H9 (cell line): ENCODE measurements around the gene MED22. TPM values are rescaled to one million over a fixed set of nuclear protein-coding genes. Genes with fewer than 3 reads are reported as not detected.

ENCODE experiments used
- DNase-seq: peaks from one replicate; pipeline ENCODE4 v3.0.0-alpha.2; 2017
- H2AFZ ChIP-seq: one replicate; pipeline ENCODE4 v1.6.1; 2013; ENCODE audit warnings: mild to moderate bottlenecking, low read length, control low read depth, moderate library complexity
- H2AK5ac ChIP-seq: 2 replicates; pipeline ENCODE4 v1.6.1; 2013; ENCODE audit warnings: low read length, control low read depth, mixed read lengths; ENCODE audit not compliant: insufficient read length
- H2BK120ac ChIP-seq: one replicate; pipeline ENCODE4 v1.6.1; 2013; ENCODE audit warnings: low read depth, mild to moderate bottlenecking, low read length, control low read depth, inconsistent platforms; ENCODE audit not compliant: poor library complexity, severe bottlenecking
- H2BK12ac ChIP-seq: 2 replicates; pipeline ENCODE4 v1.6.1; 2013; ENCODE audit warnings: low read length, control low read depth, mixed read lengths, low read depth; ENCODE audit not compliant: insufficient read length
- H2BK15ac ChIP-seq: 2 replicates; pipeline ENCODE4 v1.6.1; 2013; ENCODE audit warnings: low read depth, low read length, control low read depth
- H2BK20ac ChIP-seq: one replicate; pipeline ENCODE4 v1.6.1; 2013; ENCODE audit warnings: low read depth, mild to moderate bottlenecking, low read length, control low read depth, inconsistent platforms; ENCODE audit not compliant: poor library complexity, severe bottlenecking
- H2BK5ac ChIP-seq: 2 replicates; pipeline ENCODE4 v1.6.1; 2013; ENCODE audit warnings: low read length, control low read depth, mixed read lengths; ENCODE audit not compliant: insufficient read length
- H3K14ac ChIP-seq: 2 replicates; pipeline ENCODE4 v1.6.1; 2013; ENCODE audit warnings: low read length, control low read depth; ENCODE audit not compliant: insufficient read depth
- H3K18ac ChIP-seq: 2 replicates; pipeline ENCODE4 v1.6.1; 2013; ENCODE audit warnings: low read depth, mild to moderate bottlenecking, mixed read lengths, low read length, control low read depth; ENCODE audit not compliant: insufficient read length
- H3K23ac ChIP-seq: 2 replicates; pipeline ENCODE4 v1.6.1; 2013; ENCODE audit warnings: low read length, control low read depth, mixed read lengths, low read depth; ENCODE audit not compliant: insufficient read length
- H3K23me2 ChIP-seq: 2 replicates; pipeline ENCODE4 v1.6.1; 2013; ENCODE audit warnings: low read depth, mild to moderate bottlenecking, mixed read lengths, low read length, control low read depth; ENCODE audit not compliant: insufficient read length, poor library complexity, severe bottlenecking
- H3K27ac ChIP-seq: 2 replicates; pipeline ENCODE4 v1.5.1; 2013; ENCODE audit warnings: low read length, control low read depth, mixed read lengths, low read depth; ENCODE audit not compliant: insufficient read length
- H3K27me3 ChIP-seq: 2 replicates; pipeline ENCODE4 v1.6.1; 2013; ENCODE audit warnings: low read length, control low read depth, inconsistent platforms; ENCODE audit not compliant: insufficient read depth
- H3K4ac ChIP-seq: 2 replicates; pipeline ENCODE4 v1.6.1; 2013; ENCODE audit warnings: low read depth, mild to moderate bottlenecking, control low read depth, inconsistent platforms, low read length, moderate library complexity
- H3K4me1 ChIP-seq: 2 replicates; pipeline ENCODE4 v1.6.1; 2013; ENCODE audit warnings: low read length, control low read depth, inconsistent platforms; ENCODE audit not compliant: insufficient read depth
- H3K4me2 ChIP-seq: 2 replicates; pipeline ENCODE4 v1.6.1; 2013; ENCODE audit warnings: low read length, control low read depth, mixed read lengths; ENCODE audit not compliant: insufficient read length, insufficient read depth
- H3K56ac ChIP-seq: 2 replicates; pipeline ENCODE4 v1.6.1; 2013; ENCODE audit warnings: low read depth, mild to moderate bottlenecking, mixed read lengths, low read length, control low read depth; ENCODE audit not compliant: insufficient read length
- H3K79me1 ChIP-seq: 2 replicates; pipeline ENCODE4 v1.6.1; 2013; ENCODE audit warnings: low read depth, mild to moderate bottlenecking, moderate library complexity, low read length, control low read depth, inconsistent platforms; ENCODE audit not compliant: insufficient read depth, poor library complexity, severe bottlenecking
- H3K79me2 ChIP-seq: 2 replicates; pipeline ENCODE4 v1.6.1; 2013; ENCODE audit warnings: low read length, control low read depth, inconsistent platforms; ENCODE audit not compliant: insufficient read depth
- H3K9ac ChIP-seq: 2 replicates; pipeline ENCODE4 v1.6.1; 2013; ENCODE audit warnings: low read length, control low read depth, mixed read lengths; ENCODE audit not compliant: insufficient read length; ENCODE audit errors: extremely low read depth
- H3K9me3 ChIP-seq: one replicate; pipeline ENCODE4 v1.6.1; 2013; ENCODE audit warnings: low read depth, low read length, inconsistent platforms; ENCODE audit not compliant: control insufficient read depth
- H3T11ph ChIP-seq: one replicate; pipeline ENCODE4 v1.6.1; 2013; ENCODE audit warnings: mild to moderate bottlenecking, low read length, control low read depth, inconsistent platforms
- H4K20me1 ChIP-seq: one replicate; pipeline ENCODE4 v1.6.1; 2013; ENCODE audit not compliant: control insufficient read depth, insufficient read length, insufficient read depth
- H4K5ac ChIP-seq: 2 replicates; pipeline ENCODE4 v1.6.1; 2013; ENCODE audit warnings: low read depth, mild to moderate bottlenecking, mixed read lengths, low read length, control low read depth; ENCODE audit not compliant: insufficient read length
- H4K8ac ChIP-seq: replicated peaks from 2 replicates; pipeline ENCODE4 v1.6.1; 2013; ENCODE audit warnings: low read length, control low read depth, mixed read lengths, low read depth; ENCODE audit not compliant: insufficient read length
- H4K91ac ChIP-seq: 2 replicates; pipeline ENCODE4 v1.6.1; 2013; ENCODE audit warnings: low read depth, mild to moderate bottlenecking, moderate library complexity, mixed read lengths, low read length, control low read depth; ENCODE audit not compliant: insufficient read length
- H3K27ac Mint-ChIP-seq, 3 experiments: 2 replicates in 2 of 3; 3 replicates in 1 of 3; pipeline ENCODE4 v1.8.0; 2020 to 2021; ENCODE audit warnings: mixed read lengths in 3 of 3, mild to moderate bottlenecking in 1 of 3, moderate library complexity in 1 of 3
- H3K27me3 Mint-ChIP-seq: 2 replicates; pipeline ENCODE4 v1.8.0; 2021; ENCODE audit warnings: low read depth, mild to moderate bottlenecking, moderate library complexity, mixed read lengths
- H3K36me3 Mint-ChIP-seq, 3 experiments: 2 replicates in 2 of 3; 3 replicates in 1 of 3; pipeline ENCODE4 v1.8.0; 2020 to 2021; ENCODE audit warnings: low read depth in 3 of 3, mixed read lengths in 3 of 3; ENCODE audit not compliant: insufficient read depth in 1 of 3
- H3K4me1 Mint-ChIP-seq, 2 experiments: 2 replicates each; pipeline ENCODE4 v1.8.0; 2020; ENCODE audit warnings: mixed read lengths in 2 of 2
- H3K4me3 Mint-ChIP-seq, 2 experiments: 2 replicates in 1 of 2; 3 replicates in 1 of 2; pipeline ENCODE4 v1.8.0; 2020 to 2021; ENCODE audit warnings: mild to moderate bottlenecking in 2 of 2, mixed read lengths in 2 of 2, moderate library complexity in 1 of 2
- H3K9me3 Mint-ChIP-seq, 2 experiments: 2 replicates in 1 of 2; 3 replicates in 1 of 2; pipeline ENCODE4 v1.8.0; 2020; ENCODE audit warnings: mild to moderate bottlenecking in 2 of 2, mixed read lengths in 2 of 2, moderate library complexity in 1 of 2
- WGBS: extraction: QIAGEN DNeasy Blood & Tissue Kit; methylation state at CpG from one replicate; pipeline ENCODE4 v1.1.7; 2013; ENCODE audit warnings: missing lambda C conversion rate, low lambda C conversion rate, mixed read lengths; ENCODE audit not compliant: insufficient read length; ENCODE audit errors: extremely low coverage; 5-methylcytosine and 5-hydroxymethylcytosine counted together
- total RNA-seq: library from RNA; stranded (reverse); gene quantifications from 2 replicates; pipeline ENCODE4 v1.2.1, GENCODE V29; 2021
- TF ChIP-seq, protein P1 (sequence below): fragments of 200-600 bp; sonication (generic); conservative IDR thresholded peaks from 3 replicates; pipeline ENCODE4 v1.8.0; 2021; ENCODE audit warnings: antibody characterized with exemption, mild to moderate bottlenecking

The MED22 gene
- total RNA-seq, 1 experiment from 2014 or later = 60.1 TPM

DNA sequence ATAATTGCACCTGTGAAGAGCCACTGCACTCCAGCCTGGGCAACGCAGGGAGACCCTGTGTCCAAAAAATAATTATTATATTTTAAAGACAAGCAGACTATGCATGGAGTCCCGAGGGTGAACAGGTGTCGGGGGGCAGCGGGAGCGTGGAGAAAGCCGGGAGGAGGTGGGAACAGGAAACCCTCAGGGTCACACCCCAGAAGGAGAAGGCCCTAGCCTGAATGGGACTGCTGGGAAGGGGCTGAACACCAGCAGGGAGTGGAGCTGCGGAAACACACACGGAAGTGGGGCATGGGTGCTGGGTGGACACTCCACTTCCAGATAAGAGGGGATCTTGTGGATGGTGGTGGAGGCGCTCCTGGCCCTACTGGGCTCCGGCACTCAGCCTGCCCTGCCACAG, 24.7 kb downstream of the MED22 start:
- Histone ChIP-seq H3K79me2 (no peaks in the 10 kb centered on the region), H4K5ac (no peak overlapping the region), H3K9ac (no peak overlapping the region), H3K18ac (no peak overlapping the region), H2BK20ac (no peak overlapping the region), H4K8ac (no peak overlapping the region), H3K56ac (no peak overlapping the region), H2AFZ (no peak overlapping the region), H3T11ph (no peak overlapping the region), H2BK15ac (no peak overlapping the region), H3K4ac (no peak overlapping the region), H3K27ac (no peak overlapping the region), H2BK12ac (no peak overlapping the region), H3K23ac (no peak overlapping the region), H3K4me1 (no peaks in the 10 kb centered on the region; the same call in 1 of the 2 replicates), H3K4me2 (no peak overlapping the region), H3K14ac (no peak overlapping the region), H3K27me3 (no peaks in the 10 kb centered on the region), H3K23me2 (no peaks in the 10 kb centered on the region), H2AK5ac (no peak overlapping the region), H3K79me1 (no peaks in the 10 kb centered on the region), H3K9me3 (peaks cover 11% of the 10 kb centered on the region), H2BK5ac (no peak overlapping the region), H4K91ac (no peak overlapping the region), H4K20me1 (no peaks in the 10 kb centered on the region), H2BK120ac (no peak overlapping the region)
- WGBS = no CpG with 5 or more reads among the region's 10 CpGs
- peaks cover 28% of the 10 kb centered on the region for H3K27me3 Mint-ChIP-seq
- H3K36me3 Mint-ChIP-seq = peaks cover 0 to 9% (median 4%) of the 10 kb centered on the region in 3 experiments; a peak in 4 of 7 replicates
- H3K9me3 Mint-ChIP-seq = peaks cover 25 to 32% of the 10 kb centered on the region in 2 experiments
- DNase-seq = no peak
- H3K27ac Mint-ChIP-seq = no peak overlapping the region
- no peaks in the 10 kb centered on the region for H3K4me1 Mint-ChIP-seq
- H3K4me3 Mint-ChIP-seq = no peak overlapping the region
- TF ChIP-seq, protein P1, sequence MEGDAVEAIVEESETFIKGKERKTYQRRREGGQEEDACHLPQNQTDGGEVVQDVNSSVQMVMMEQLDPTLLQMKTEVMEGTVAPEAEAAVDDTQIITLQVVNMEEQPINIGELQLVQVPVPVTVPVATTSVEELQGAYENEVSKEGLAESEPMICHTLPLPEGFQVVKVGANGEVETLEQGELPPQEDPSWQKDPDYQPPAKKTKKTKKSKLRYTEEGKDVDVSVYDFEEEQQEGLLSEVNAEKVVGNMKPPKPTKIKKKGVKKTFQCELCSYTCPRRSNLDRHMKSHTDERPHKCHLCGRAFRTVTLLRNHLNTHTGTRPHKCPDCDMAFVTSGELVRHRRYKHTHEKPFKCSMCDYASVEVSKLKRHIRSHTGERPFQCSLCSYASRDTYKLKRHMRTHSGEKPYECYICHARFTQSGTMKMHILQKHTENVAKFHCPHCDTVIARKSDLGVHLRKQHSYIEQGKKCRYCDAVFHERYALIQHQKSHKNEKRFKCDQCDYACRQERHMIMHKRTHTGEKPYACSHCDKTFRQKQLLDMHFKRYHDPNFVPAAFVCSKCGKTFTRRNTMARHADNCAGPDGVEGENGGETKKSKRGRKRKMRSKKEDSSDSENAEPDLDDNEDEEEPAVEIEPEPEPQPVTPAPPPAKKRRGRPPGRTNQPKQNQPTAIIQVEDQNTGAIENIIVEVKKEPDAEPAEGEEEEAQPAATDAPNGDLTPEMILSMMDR = no peak
